Activated naive CD8-positive, alpha-beta T cell treated with anti-CD3 and anti-CD28 coated beads, Interleukin-2, amount 50 U/mL, for 16 hours (primary cell): ENCODE results near the gene RNF227.
A peak's percentile ranks its signal among the peaks of the same experiment; 100 is the strongest.

ENCODE experiments used
- DNase-seq: peaks from one replicate; pipeline ENCODE4 v3.0.0-alpha.2; 2020; ENCODE audit warnings: low read depth, low spot score

RNF227 gene

GRCh38 chr17:7889166-7889955, 26.7 kb downstream of the RNF227 start:
- DNase-seq = no peak

DNA sequence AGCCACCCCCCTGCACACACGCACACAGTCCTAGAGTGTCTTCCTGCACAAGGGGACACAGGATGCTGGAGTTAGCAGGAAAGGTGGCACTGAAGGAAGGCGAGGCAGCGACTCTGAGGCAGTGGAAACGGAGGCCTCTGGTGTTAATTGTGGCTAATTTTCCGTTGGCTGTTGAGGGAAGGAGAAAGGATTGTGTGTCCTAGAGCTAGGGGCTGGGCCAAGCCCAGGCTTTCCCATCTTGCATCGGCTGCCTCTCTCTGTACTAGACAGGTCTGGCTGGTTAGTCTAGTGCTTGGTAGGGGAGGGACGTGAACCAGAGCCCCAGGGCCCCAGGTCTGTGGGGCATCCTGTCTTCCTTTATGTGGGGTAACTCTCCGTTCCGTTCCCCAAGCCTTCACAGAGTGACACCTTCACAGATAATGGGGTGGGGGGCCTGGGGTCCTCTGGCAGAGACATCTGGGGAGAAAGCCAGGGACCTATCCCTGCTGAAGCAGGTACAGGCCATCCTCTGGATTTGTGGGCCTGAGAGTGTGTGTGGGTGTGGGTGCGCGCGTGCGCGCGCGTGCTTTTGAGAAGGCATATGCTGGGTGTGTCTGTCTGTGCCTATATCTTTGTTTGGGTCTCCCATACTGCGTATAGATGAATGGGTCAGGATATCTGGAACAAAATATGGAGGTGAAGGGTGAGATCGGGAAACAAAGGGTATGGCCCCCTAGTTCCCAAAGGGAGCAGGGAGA, 27.7 kb downstream of the RNF227 start, which contains the start of gene CHD3:
Gene CHD3 (plus strand): TSS at position 606 of the 737 bp plus-strand sequence. CDS start 212 bp downstream, outside the sequence.
- no peak for DNase-seq

- peak; percentile 67 for DNase-seq
Observed at GRCh38 chr17:7887482-7888183, 28.5 kb downstream of the RNF227 start.

GRCh38 chr17:7887038-7887481, 29.0 kb downstream of the RNF227 start:
- DNase-seq = no peak

- DNase-seq = no peak
Observed at GRCh38 chr17:7886227-7887037, 29.7 kb downstream of the RNF227 start.

DNA sequence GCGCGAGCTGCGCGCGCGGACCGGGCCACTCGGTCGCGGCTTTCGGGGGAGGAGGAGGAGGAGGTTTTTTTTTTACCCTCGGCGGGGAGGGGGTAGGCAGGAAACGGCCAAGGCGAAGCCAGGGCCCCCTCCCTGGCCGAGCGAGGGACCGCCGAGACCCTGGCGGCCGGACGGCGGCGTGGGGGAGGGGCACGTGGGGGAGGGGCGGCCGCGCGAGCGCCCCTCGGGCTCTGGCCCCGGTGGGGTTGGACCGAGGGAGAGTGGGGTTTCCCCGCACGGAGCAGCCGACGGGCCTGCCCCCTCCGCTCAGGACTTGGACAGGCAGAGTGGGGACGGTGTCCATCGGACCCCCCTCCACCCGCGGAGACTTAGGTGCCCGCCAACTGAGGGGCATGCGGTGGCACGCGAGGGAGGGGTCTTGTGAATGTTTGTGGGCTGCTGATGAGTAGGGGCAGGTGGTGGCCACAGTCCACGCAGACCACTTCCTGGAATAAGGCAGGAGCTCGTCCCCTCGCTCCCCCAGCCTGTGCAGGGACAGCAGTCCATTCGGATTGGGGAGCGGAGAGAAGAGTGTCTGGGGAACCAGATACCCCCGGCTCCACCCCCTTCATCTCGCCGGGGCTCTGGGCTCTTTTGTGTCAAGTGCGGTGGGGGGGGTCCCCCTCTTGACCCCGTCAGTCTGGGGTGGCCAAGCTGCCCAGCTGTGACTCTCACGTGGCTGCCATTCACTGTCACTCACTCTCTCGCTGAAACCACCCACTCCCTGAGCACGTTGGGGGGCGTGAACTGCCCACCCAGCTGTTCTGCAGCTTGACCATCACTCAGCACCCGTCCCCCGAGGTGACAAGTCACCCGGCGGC, 30.5 kb downstream of the RNF227 start:
- no peak for DNase-seq

GRCh38 chr17:7884581-7885366, 31.3 kb downstream of the RNF227 start:
- DNase-seq = no peak

- DNase-seq = no peak
Observed at GRCh38 chr17:7883781-7884386, 32.2 kb downstream of the RNF227 start.

DNA sequence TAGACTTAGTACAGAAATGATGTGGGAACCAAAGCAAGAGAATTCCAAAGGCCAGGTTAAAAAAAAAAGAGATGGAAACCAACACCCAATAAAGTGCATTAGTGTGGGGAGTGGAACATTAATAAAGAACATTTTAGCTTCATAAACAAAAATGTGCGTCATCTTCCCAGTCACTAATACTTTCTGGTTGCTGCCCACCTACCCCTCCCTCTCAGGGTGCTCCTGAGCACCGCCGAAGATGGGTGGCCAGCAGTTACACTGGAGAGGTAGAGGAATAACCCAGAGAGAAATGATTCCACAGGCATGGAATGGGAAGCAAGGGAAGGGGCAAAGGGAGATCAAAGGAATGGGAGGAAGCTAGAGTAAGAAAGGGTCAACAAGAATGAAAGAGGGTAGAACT, 33.5 kb downstream of the RNF227 start:
- no peak for DNase-seq

GRCh38 chr17:7882068-7882467, 34.0 kb downstream of the RNF227 start:
- no peak for DNase-seq

DNA sequence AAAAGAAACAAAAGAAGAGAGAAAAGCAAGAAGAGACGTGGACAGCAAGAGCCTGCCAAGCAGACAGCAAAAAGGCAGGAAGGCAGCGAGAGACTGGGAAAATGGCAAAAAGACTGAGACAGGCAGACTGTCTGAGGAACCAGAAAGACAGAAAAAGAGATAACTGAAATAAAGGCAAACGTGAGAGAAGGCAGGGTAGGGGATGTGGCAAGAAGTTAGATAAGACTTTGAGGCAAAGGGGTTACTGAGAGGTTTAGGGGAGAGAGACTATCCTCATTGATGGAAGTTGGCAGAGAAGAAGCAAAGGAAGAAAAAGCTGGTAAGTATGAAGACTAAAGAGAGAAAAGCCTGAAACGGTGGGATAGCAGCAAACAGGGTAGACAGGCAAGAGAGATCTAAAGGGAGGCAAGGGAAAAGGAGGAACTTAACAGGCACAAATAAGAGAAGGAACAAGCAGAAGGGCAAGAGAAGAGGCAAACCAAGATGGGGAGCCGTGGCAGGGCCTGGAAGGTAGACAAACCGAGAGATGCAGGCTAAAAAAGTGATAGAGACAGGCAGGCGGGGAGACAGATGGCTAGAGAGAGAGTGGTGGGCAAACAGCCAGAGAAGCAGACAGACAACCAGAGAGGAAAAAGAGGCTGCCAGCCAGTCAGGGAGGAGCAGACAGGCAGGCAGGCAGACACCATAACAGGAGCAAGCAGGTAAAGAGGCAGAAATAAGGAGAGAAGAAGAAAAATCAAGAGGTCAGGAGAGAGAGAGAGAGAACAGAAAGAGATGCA, 34.6 kb downstream of the RNF227 start:
- no peak for DNase-seq

- no peak for DNase-seq
Observed at GRCh38 chr17:7880076-7880868, 35.8 kb downstream of the RNF227 start.

DNA sequence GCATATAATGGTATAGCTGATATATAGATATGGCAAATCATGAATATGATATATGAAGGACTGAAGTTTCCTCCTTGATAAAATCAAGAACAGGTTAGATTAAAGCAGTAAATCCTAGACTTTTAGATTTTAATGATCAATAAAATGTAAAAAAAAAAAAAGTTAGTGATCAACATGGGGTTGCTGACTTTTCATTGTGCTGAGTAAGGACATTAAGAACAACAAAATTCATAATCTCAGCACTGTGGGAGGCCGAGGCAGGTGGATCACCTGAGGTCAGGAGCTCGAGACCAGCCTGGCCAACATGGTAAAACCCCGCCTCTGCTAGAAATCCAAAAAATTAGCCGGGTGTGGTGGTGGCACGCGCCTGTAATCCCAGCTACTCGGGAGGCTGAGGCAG, 37.9 kb downstream of the RNF227 start:
- DNase-seq = no peak

DNA sequence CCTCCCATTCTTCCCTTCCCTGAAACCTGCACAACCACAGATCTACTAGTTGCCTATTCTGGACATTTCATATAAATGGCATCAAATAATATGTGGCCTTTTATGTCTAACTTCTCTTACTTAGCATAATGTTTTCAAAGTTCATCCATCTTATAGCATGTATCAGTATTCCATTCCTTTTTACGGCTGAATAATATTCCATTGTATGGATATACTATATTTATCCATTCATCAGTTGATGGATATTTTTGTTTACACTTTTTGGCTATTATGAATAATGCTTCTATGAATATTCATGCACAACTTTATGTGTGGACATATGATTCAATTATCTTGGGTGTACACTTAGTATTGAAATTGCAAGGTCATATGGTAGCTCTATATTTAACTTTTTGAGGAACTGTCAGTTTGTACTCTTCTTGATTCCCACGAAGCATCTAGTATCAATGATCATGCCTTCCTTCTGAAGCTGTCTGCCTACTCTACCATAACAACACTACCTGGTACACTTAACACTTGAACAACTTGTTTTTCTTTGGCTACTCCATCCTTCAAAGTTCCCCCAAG, 40.2 kb downstream of the RNF227 start:
- DNase-seq = no peak

- no peak for DNase-seq
Observed at GRCh38 chr17:7873051-7873450, 43.0 kb downstream of the RNF227 start.

GRCh38 chr17:7867881-7868329, 48.2 kb downstream of the RNF227 start:
- no peak for DNase-seq

DNA sequence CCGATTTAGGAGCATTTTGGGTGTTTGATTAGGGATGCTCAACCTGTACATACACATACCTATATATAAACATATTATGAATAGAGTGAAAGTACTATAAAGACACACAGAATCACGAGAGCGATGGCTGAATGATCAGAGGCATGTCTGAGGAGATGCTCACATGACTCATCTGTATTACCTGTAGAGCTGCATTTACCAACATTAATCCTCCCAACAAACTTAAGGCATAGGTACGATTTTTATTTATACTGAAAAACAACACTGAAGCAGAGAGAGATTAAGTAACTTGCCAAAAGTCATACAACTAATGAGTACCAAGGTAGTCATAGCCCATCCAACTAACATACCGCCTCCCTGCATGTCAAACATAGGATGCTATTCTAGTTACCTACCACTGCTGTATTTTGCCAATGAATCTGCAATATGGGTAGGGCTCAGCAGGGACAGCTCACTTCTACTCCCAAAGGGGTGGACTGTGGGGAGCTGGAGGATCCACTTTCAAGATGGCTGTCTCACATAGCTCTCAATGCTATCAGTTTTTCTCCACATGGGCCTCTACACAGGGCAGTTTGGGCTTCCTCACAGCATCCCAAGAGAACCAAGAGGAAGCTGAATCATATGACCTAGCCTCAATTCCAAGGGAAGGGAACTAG, 51.0 kb downstream of the RNF227 start:
- DNase-seq = no peak
